GM23338 (cell line): ENCODE measurements around the gene ZNF783. TPM values are rescaled to one million over a fixed set of nuclear protein-coding genes. Genes with fewer than 3 reads are reported as not detected.

ENCODE experiments used
- ATAC-seq: fragments of 200-7000 bp; cut with Tn5 transposase; 3 replicates; pipeline ENCODE4 v1.9.1; 2020
- DNase-seq: peaks from one replicate; pipeline ENCODE4 v3.0.0-alpha.2; 2015; ENCODE audit warnings: low spot score
- H2AFZ ChIP-seq: fragments of 200-600 bp; sonication (generic); 2 replicates; pipeline ENCODE4 v1.8.0; 2016; ENCODE audit warnings: antibody characterized with exemption, mild to moderate bottlenecking, moderate library complexity
- H3F3A ChIP-seq: fragments of 200-600 bp; sonication (generic); replicated peaks from 2 replicates; pipeline ENCODE4 v1.8.0; 2017; ENCODE audit warnings: antibody characterized with exemption, mixed run types, low read depth
- H3K27ac ChIP-seq: fragments of 200-600 bp; sonication (generic); 2 replicates; pipeline ENCODE4 v1.6.1; 2016; ENCODE audit warnings: low read depth
- H3K27me3 ChIP-seq: fragments of 200-600 bp; sonication (generic); 2 replicates; pipeline ENCODE4 v1.8.0; 2016; ENCODE audit warnings: mild to moderate bottlenecking, mixed run types, moderate library complexity; ENCODE audit not compliant: insufficient read depth
- H3K36me3 ChIP-seq: fragments of 200-600 bp; sonication (generic); 2 replicates; pipeline ENCODE4 v1.8.0; 2016; ENCODE audit warnings: mild to moderate bottlenecking; ENCODE audit not compliant: insufficient read depth
- H3K4me1 ChIP-seq: fragments of 200-600 bp; sonication (generic); 2 replicates; pipeline ENCODE4 v1.8.0; 2016; ENCODE audit warnings: mild to moderate bottlenecking, moderate library complexity; ENCODE audit not compliant: insufficient read depth
- H3K4me2 ChIP-seq: fragments of 200-600 bp; sonication (generic); 2 replicates; pipeline ENCODE4 v1.7.1; 2017; ENCODE audit warnings: mixed run types
- H3K4me3 ChIP-seq: fragments of 200-600 bp; sonication (generic); 2 replicates; pipeline ENCODE4 v1.6.1; 2016; ENCODE audit warnings: mixed run types
- H3K79me2 ChIP-seq: fragments of 200-600 bp; sonication (generic); replicated peaks from 2 replicates; pipeline ENCODE4 v1.8.0; 2017; ENCODE audit warnings: mild to moderate bottlenecking; ENCODE audit not compliant: insufficient read depth
- H3K9me2 ChIP-seq: fragments of 200-600 bp; sonication (generic); 2 replicates; pipeline ENCODE4 v1.8.0; 2017; ENCODE audit not compliant: insufficient read depth
- H4K20me1 ChIP-seq: fragments of 200-600 bp; sonication (generic); replicated peaks from 2 replicates; pipeline ENCODE4 v1.8.0; 2017; ENCODE audit warnings: mild to moderate bottlenecking; ENCODE audit not compliant: insufficient read depth
- H3K27ac Mint-ChIP-seq: 2 replicates; pipeline ENCODE4 v1.8.0; 2020; ENCODE audit warnings: inconsistent platforms, mild to moderate bottlenecking, moderate library complexity, mixed read lengths
- H3K27me3 Mint-ChIP-seq: 3 replicates; pipeline ENCODE4 v1.8.0; 2022; ENCODE audit warnings: low read depth, mild to moderate bottlenecking, moderate library complexity, mixed read lengths, inconsistent platforms; ENCODE audit not compliant: insufficient read depth, poor library complexity
- H3K36me3 Mint-ChIP-seq: 3 replicates; pipeline ENCODE4 v1.8.0; 2021; ENCODE audit warnings: low read depth, mild to moderate bottlenecking, inconsistent platforms, moderate library complexity, mixed read lengths
- H3K4me1 Mint-ChIP-seq: 3 replicates; pipeline ENCODE4 v1.8.0; 2020; ENCODE audit warnings: mild to moderate bottlenecking, inconsistent platforms, mixed read lengths
- H3K4me3 Mint-ChIP-seq: 3 replicates; pipeline ENCODE4 v1.8.0; 2021; ENCODE audit warnings: moderate library complexity, mild to moderate bottlenecking, inconsistent platforms, mixed read lengths
- H3K9me3 Mint-ChIP-seq: 3 replicates; pipeline ENCODE4 v1.8.0; 2020; ENCODE audit warnings: moderate library complexity, mild to moderate bottlenecking, inconsistent platforms, mixed read lengths
- CREB1 ChIP-seq: fragments of 250-450 bp; sonication (Bioruptor Pico); IDR thresholded peaks from 2 replicates; pipeline ENCODE4 v1.5.0; 2020; ENCODE audit warnings: low read depth, mild to moderate bottlenecking, moderate library complexity
- EZH2 ChIP-seq: fragments of 200-600 bp; sonication (generic); IDR thresholded peaks from one replicate; pipeline ENCODE4 v1.8.0; 2017; ENCODE audit warnings: antibody characterized with exemption, mild to moderate bottlenecking, low read depth; ENCODE audit not compliant: unreplicated experiment
- EZH2phosphoT487 ChIP-seq: fragments of 200-600 bp; sonication (generic); IDR thresholded peaks from one replicate; pipeline ENCODE4 v1.8.1; 2018; ENCODE audit warnings: antibody characterized with exemption; ENCODE audit not compliant: unreplicated experiment
- JUNB ChIP-seq: IDR thresholded peaks from one replicate; pipeline ENCODE4 v1.6.1; 2016; ENCODE audit warnings: antibody characterized with exemption; ENCODE audit not compliant: unreplicated experiment
- NANOG ChIP-seq: IDR thresholded peaks from 2 replicates; pipeline ENCODE4 v1.6.1; 2016; ENCODE audit warnings: antibody characterized with exemption, borderline replicate concordance
- POLR2AphosphoS5 ChIP-seq: IDR thresholded peaks from 2 replicates; pipeline ENCODE4 v1.6.1; 2016; ENCODE audit warnings: antibody characterized with exemption, low read depth
- STAT1 ChIP-seq: IDR thresholded peaks from one replicate; pipeline ENCODE4 v1.6.1; 2016; ENCODE audit warnings: antibody characterized with exemption; ENCODE audit not compliant: unreplicated experiment
- ZNF114 ChIP-seq: fragments of 250-450 bp; sonication (Bioruptor Pico); IDR thresholded peaks from 2 replicates; pipeline ENCODE4 v1.5.0; 2020; ENCODE audit warnings: mild to moderate bottlenecking, moderate library complexity
- ZNF331 ChIP-seq: fragments of 250-450 bp; sonication (Bioruptor Pico); IDR thresholded peaks from 2 replicates; pipeline ENCODE4 v1.5.0; 2020; ENCODE audit warnings: low read depth, mild to moderate bottlenecking, moderate library complexity
- ZNF462 ChIP-seq: fragments of 250-450 bp; sonication (Bioruptor Pico); IDR thresholded peaks from 2 replicates; pipeline ENCODE4 v1.5.0; 2020; ENCODE audit warnings: mild to moderate bottlenecking, moderate library complexity
- polyA plus RNA-seq: library from polyadenylated mRNA; unstranded; fragments of >200 nt; fragmentation: Nextera tagmentation; extraction: Ambion mirVana; gene quantifications from 2 replicates; pipeline ENCODE4 v1.2.1, GENCODE V29; 2016
- total RNA-seq: library from RNA; depleted of rRNA; stranded (reverse); fragments of >200 nt; shearing (Covaris generic); gene quantifications from 2 replicates; pipeline ENCODE4 v1.2.3, GENCODE V29; 2014
- TF ChIP-seq, protein P1 (sequence below), 2 experiments: fragments of 200-600 bp in 1 of 2; sonication (generic) in 1 of 2; conservative IDR thresholded peaks; 2 replicates each; pipeline versions ENCODE4 v1.5.1 to v1.6.1; 2016 to 2017; ENCODE audit warnings: antibody characterized with exemption in 2 of 2, low read depth in 2 of 2, mild to moderate bottlenecking in 2 of 2, moderate library complexity in 1 of 2
- TF ChIP-seq, protein P2 (sequence below): IDR thresholded peaks from one replicate; pipeline ENCODE4 v1.6.1; 2018; ENCODE audit warnings: antibody characterized with exemption; ENCODE audit not compliant: unreplicated experiment
- TF ChIP-seq, protein P3 (sequence below): IDR thresholded peaks from 2 replicates; pipeline ENCODE4 v1.6.1; 2016; ENCODE audit warnings: antibody characterized with exemption

The ZNF783 gene
- total and polyA plus RNA-seq, 2 experiments from 2014 or later: 2.1 to 9.0 TPM

GRCh38 chr7:149218469-149219420, 43.3 kb upstream of the ZNF783 start:
- Histone ChIP-seq H3K4me3 (no peak overlapping the region), H3K9me2 (no peaks in the 10 kb centered on the region), H3K79me2 (no peaks in the 10 kb centered on the region), H2AFZ (no peak overlapping the region), H3K4me1 (no peaks in the 10 kb centered on the region), H3K27ac (no peak overlapping the region), H3F3A (no peaks in the 10 kb centered on the region), H3K4me2 (no peak overlapping the region), H3K27me3 (no peaks in the 10 kb centered on the region), H3K36me3 (peaks cover 16% of the 10 kb centered on the region), H4K20me1 (peaks cover 7% of the 10 kb centered on the region)
- no peak for DNase-seq
- Mint-ChIP-seq H3K27me3 (peaks cover 3% of the 10 kb centered on the region), H3K9me3 (no peaks in the 10 kb centered on the region), H3K4me3 (no peak overlapping the region), H3K36me3 (peaks cover 72% of the 10 kb centered on the region), H3K4me1 (peaks cover 13% of the 10 kb centered on the region; the same call in 2 of the 3 replicates), H3K27ac (no peak overlapping the region; the same call in 1 of the 2 replicates)
- TF ChIP-seq, protein P1, sequence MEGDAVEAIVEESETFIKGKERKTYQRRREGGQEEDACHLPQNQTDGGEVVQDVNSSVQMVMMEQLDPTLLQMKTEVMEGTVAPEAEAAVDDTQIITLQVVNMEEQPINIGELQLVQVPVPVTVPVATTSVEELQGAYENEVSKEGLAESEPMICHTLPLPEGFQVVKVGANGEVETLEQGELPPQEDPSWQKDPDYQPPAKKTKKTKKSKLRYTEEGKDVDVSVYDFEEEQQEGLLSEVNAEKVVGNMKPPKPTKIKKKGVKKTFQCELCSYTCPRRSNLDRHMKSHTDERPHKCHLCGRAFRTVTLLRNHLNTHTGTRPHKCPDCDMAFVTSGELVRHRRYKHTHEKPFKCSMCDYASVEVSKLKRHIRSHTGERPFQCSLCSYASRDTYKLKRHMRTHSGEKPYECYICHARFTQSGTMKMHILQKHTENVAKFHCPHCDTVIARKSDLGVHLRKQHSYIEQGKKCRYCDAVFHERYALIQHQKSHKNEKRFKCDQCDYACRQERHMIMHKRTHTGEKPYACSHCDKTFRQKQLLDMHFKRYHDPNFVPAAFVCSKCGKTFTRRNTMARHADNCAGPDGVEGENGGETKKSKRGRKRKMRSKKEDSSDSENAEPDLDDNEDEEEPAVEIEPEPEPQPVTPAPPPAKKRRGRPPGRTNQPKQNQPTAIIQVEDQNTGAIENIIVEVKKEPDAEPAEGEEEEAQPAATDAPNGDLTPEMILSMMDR (conservative IDR thresholded peaks at IDR 0.05; ENCODE audit: low read depth in 2 of 2): no peak
- TF ChIP-seq, protein P2, sequence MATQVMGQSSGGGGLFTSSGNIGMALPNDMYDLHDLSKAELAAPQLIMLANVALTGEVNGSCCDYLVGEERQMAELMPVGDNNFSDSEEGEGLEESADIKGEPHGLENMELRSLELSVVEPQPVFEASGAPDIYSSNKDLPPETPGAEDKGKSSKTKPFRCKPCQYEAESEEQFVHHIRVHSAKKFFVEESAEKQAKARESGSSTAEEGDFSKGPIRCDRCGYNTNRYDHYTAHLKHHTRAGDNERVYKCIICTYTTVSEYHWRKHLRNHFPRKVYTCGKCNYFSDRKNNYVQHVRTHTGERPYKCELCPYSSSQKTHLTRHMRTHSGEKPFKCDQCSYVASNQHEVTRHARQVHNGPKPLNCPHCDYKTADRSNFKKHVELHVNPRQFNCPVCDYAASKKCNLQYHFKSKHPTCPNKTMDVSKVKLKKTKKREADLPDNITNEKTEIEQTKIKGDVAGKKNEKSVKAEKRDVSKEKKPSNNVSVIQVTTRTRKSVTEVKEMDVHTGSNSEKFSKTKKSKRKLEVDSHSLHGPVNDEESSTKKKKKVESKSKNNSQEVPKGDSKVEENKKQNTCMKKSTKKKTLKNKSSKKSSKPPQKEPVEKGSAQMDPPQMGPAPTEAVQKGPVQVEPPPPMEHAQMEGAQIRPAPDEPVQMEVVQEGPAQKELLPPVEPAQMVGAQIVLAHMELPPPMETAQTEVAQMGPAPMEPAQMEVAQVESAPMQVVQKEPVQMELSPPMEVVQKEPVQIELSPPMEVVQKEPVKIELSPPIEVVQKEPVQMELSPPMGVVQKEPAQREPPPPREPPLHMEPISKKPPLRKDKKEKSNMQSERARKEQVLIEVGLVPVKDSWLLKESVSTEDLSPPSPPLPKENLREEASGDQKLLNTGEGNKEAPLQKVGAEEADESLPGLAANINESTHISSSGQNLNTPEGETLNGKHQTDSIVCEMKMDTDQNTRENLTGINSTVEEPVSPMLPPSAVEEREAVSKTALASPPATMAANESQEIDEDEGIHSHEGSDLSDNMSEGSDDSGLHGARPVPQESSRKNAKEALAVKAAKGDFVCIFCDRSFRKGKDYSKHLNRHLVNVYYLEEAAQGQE: no peak
- TF ChIP-seq STAT1 (no peak), ZNF331 (CRISPR knock-in tag) (no peak), CREB1 (CRISPR knock-in tag) (no peak), JUNB (no peak), ZNF462 (CRISPR knock-in tag) (no peak), ZNF114 (CRISPR knock-in tag) (no peak), NANOG (no peak), POLR2AphosphoS5 (no peak), EZH2phosphoT487 (no peak), EZH2 (no peak)
- TF ChIP-seq, protein P3, sequence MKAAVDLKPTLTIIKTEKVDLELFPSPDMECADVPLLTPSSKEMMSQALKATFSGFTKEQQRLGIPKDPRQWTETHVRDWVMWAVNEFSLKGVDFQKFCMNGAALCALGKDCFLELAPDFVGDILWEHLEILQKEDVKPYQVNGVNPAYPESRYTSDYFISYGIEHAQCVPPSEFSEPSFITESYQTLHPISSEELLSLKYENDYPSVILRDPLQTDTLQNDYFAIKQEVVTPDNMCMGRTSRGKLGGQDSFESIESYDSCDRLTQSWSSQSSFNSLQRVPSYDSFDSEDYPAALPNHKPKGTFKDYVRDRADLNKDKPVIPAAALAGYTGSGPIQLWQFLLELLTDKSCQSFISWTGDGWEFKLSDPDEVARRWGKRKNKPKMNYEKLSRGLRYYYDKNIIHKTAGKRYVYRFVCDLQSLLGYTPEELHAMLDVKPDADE: no peak
- peak; percentile 36; the same call in 2 of the 3 replicates for ATAC-seq
